HL-60 (cell line): ENCODE results near the gene ATG4B.

Source experiments
- CTCF ChIP-seq: IDR thresholded peaks from one replicate; pipeline ENCODE4 v1.5.1; 2011; ENCODE audit warnings: low read length, control low read depth, inconsistent platforms; ENCODE audit not compliant: insufficient read depth
- GABPA ChIP-seq: IDR thresholded peaks from 2 replicates; pipeline ENCODE4 v1.6.1; 2012; ENCODE audit warnings: low read depth
- POLR2AphosphoS5 ChIP-seq: IDR thresholded peaks from 2 replicates; pipeline ENCODE4 v1.6.1; 2012; ENCODE audit warnings: low read depth
- REST ChIP-seq: IDR thresholded peaks from 2 replicates; pipeline ENCODE4 v1.6.1; 2012; ENCODE audit warnings: low read depth; ENCODE audit not compliant: insufficient replicate concordance

- TF ChIP-seq CTCF (no peak), POLR2AphosphoS5 (no peak), REST (no peak), GABPA (no peak)
Observed at GRCh38 chr2:241671457-241672240, 34.2 kb downstream of the ATG4B start.
